ENCODE measurements around the gene KIF13A. TPM values are rescaled to one million over a fixed set of nuclear protein-coding genes. Genes with fewer than 3 reads are reported as not detected.

Gene KIF13A
- total and polyA plus RNA-seq, 9 of the 15 experiments (the other 6 are each of a cell fraction or from before 2014, with no cell fraction given) = 3.6 to 44.3 (median 29.7) TPM

GRCh38 chr6:17932330-17932852, 55.0 kb downstream of the KIF13A start (continued):
- TF ChIP-seq NONO (IDR thresholded peaks at IDR 0.05; ENCODE audit: low read depth in 2 of 2, low read length in 1 of 2) = no peak
- no peak for TF ChIP-seq ARID3A (IDR thresholded peaks at IDR 0.05; ENCODE audit: borderline replicate concordance, low read depth, low read length)
- TF ChIP-seq CBFA2T2 (conservative IDR thresholded peaks at IDR 0.05) = no peak
- no peak for TF ChIP-seq CTBP1 (IDR thresholded peaks at IDR 0.05; ENCODE audit: borderline replicate concordance)
- TF ChIP-seq DIDO1 (tag; IDR thresholded peaks at IDR 0.05; ENCODE audit: low read depth) = no peak
- no peak for TF ChIP-seq RFX1 (IDR thresholded peaks at IDR 0.05)
- TF ChIP-seq, protein P1, sequence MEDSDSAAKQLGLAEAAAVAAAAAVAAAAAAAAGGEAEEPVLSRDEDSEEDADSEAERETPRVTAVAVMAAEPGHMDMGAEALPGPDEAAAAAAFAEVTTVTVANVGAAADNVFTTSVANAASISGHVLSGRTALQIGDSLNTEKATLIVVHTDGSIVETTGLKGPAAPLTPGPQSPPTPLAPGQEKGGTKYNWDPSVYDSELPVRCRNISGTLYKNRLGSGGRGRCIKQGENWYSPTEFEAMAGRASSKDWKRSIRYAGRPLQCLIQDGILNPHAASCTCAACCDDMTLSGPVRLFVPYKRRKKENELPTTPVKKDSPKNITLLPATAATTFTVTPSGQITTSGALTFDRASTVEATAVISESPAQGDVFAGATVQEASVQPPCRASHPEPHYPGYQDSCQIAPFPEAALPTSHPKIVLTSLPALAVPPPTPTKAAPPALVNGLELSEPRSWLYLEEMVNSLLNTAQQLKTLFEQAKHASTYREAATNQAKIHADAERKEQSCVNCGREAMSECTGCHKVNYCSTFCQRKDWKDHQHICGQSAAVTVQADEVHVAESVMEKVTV (CRISPR knock-in tag; IDR thresholded peaks at IDR 0.05) = no peak
- TF ChIP-seq, protein P2, sequence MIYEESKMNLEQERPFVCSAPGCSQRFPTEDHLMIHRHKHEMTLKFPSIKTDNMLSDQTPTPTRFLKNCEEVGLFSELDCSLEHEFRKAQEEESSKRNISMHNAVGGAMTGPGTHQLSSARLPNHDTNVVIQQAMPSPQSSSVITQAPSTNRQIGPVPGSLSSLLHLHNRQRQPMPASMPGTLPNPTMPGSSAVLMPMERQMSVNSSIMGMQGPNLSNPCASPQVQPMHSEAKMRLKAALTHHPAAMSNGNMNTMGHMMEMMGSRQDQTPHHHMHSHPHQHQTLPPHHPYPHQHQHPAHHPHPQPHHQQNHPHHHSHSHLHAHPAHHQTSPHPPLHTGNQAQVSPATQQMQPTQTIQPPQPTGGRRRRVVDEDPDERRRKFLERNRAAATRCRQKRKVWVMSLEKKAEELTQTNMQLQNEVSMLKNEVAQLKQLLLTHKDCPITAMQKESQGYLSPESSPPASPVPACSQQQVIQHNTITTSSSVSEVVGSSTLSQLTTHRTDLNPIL (CRISPR knock-in tag; IDR thresholded peaks at IDR 0.05) = no peak
- TF ChIP-seq BRD9 (IDR thresholded peaks at IDR 0.05; ENCODE audit: low read depth, partially characterized antibody) = no peak
- no peak for TF ChIP-seq NCOA2 (IDR thresholded peaks at IDR 0.05; ENCODE audit: partially characterized antibody in 2 of 2)
- TF ChIP-seq POLR3A (IDR thresholded peaks at IDR 0.05; ENCODE audit: borderline replicate concordance, extremely low read depth, insufficient read depth, insufficient read length) = no peak
- no peak for TF ChIP-seq STAT5B (CRISPR knock-in tag; IDR thresholded peaks at IDR 0.05)
- TF ChIP-seq RBM17 (IDR thresholded peaks at IDR 0.05; ENCODE audit: borderline replicate concordance, low read depth, low read length) = no peak
- TF ChIP-seq NKRF (IDR thresholded peaks at IDR 0.05; ENCODE audit: borderline replicate concordance) = no peak
- TF ChIP-seq HDGF (IDR thresholded peaks at IDR 0.05) = no peak
- no peak for TF ChIP-seq HDAC3 (IDR thresholded peaks at IDR 0.05; ENCODE audit: borderline replicate concordance, partially characterized antibody)
- TF ChIP-seq NEUROD1 (IDR thresholded peaks at IDR 0.05; ENCODE audit: borderline replicate concordance, low read depth, low read length, partially characterized antibody) = no peak
- TF ChIP-seq, protein P3, sequence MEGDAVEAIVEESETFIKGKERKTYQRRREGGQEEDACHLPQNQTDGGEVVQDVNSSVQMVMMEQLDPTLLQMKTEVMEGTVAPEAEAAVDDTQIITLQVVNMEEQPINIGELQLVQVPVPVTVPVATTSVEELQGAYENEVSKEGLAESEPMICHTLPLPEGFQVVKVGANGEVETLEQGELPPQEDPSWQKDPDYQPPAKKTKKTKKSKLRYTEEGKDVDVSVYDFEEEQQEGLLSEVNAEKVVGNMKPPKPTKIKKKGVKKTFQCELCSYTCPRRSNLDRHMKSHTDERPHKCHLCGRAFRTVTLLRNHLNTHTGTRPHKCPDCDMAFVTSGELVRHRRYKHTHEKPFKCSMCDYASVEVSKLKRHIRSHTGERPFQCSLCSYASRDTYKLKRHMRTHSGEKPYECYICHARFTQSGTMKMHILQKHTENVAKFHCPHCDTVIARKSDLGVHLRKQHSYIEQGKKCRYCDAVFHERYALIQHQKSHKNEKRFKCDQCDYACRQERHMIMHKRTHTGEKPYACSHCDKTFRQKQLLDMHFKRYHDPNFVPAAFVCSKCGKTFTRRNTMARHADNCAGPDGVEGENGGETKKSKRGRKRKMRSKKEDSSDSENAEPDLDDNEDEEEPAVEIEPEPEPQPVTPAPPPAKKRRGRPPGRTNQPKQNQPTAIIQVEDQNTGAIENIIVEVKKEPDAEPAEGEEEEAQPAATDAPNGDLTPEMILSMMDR (IDR thresholded peaks at IDR 0.05 in 2 of 3, conservative IDR thresholded peaks at IDR 0.05 in 1 of 3; ENCODE audit: insufficient read depth in 2 of 3, low read depth in 1 of 3, low read length in 3 of 3) = no peak
- TF ChIP-seq ATF7 (IDR thresholded peaks at IDR 0.05) = no peak
- no peak for TF ChIP-seq ZNF124 (CRISPR knock-in tag; IDR thresholded peaks at IDR 0.05)
